Measurements from ENCODE around the gene EXOSC6.
"Not testable (repeated sequence)": the region's sequence is repeated elsewhere in the genome, so short reads cannot be mapped to it uniquely, and the experiment has no call there.

EXOSC6 gene

DNA sequence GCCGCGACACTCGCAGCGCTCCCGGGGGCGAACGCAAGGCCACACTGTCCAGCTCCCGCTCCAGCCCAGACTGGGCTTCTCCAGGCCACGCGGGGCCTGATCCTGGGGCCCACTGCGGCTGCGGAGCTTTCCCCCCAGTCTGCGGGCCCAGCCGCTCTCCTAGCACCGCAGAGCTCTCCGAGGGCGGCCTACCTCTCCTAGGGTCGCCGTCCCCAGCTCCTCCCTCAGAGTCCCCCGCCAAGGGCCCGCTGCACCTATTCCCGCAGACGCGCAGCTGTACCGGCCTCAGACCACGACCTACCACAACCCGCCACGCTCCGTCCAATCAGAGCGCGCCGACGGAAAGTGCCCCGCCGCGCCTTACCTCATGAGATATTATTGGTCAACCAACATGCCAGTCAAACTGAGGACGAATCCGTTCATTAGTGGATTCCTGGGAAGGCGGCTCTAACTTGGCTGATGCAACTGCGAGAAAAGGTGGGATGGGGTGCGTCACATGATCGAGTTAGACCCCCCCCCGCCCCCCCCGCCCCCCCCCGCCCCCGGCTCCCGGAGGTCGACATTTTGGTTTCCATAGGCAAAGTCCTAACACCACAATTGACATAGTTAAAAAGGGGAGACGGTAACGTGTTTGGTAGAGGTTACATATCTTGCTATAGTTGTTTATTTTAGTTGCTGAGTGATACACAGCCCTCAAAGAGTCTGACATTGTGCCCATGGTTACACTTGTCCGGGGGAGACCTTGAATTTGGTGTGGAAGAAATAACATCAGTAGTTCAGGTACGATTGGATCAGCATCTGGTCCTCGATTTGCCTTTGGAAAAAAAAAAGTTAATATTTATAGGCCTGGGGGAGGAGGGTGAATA, 37.7 kb upstream of the EXOSC6 start, which contains the start of gene AARS1:
Gene AARS1, minus strand, starts transcription at position 278 of the 866 bp plus-strand sequence. CDS start 6,743 bp downstream, outside the sequence.
- no peak within 1 kb of the TSS for H2BK15ac ChIP-seq (ENCODE audit: low read length)
- H3K4me2 ChIP-seq (ENCODE audit: insufficient read depth, low read length, poor library complexity, severe bottlenecking) = peak within 1 kb of the TSS; percentile 58
- H3K9ac ChIP-seq (ENCODE audit: low read depth, low read length, poor library complexity) = peak within 1 kb of the TSS; percentile 86
- DNase-seq (ENCODE audit: low spot score) = peak; percentile 99
- peak within 1 kb of the TSS; percentile 95 for H3K27ac ChIP-seq (replicated peaks; ENCODE audit: low read length)
- peak within 1 kb of the TSS; percentile 100 for H3K23ac ChIP-seq (ENCODE audit: low read depth, low read length, poor library complexity)
- peak within 1 kb of the TSS; percentile 89 for H3K14ac ChIP-seq (ENCODE audit: low read length)
- H2AK5ac ChIP-seq (ENCODE audit: low read depth, low read length) = no peak within 1 kb of the TSS
- no peak within 1 kb of the TSS for H2BK12ac ChIP-seq (ENCODE audit: low read length)
- peaks cover 6% of the 10 kb centered on the region for H3K79me1 ChIP-seq (ENCODE audit: low read depth, low read length)
- H3K9me3 ChIP-seq (replicated peaks in 1 of 2; ENCODE audit: control insufficient read depth in 2 of 2, insufficient read depth in 1 of 2, low read depth in 1 of 2, low read length in 2 of 2) = peaks cover under 1 to 2% of the 10 kb centered on the region in 2 donors
- H4K91ac ChIP-seq (ENCODE audit: low read depth, low read length, poor library complexity) = no peak within 1 kb of the TSS
- H3K4me1 ChIP-seq (ENCODE audit: control insufficient read depth in 2 of 2, insufficient read depth in 1 of 2, low read depth in 1 of 2, low read length in 2 of 2) = peaks cover 1 to 4% of the 10 kb centered on the region in 2 donors
- H2AFZ ChIP-seq (ENCODE audit: low read length) = peak within 1 kb of the TSS; percentile 91
- H3K27me3 ChIP-seq (ENCODE audit: control insufficient read depth in 3 of 3, insufficient read depth in 3 of 3, low read depth in 1 of 3, low read length in 3 of 3) = no peaks in the 10 kb centered on the region
- H4K8ac ChIP-seq (ENCODE audit: low read depth, low read length) = no peak within 1 kb of the TSS
- H3K4ac ChIP-seq (ENCODE audit: low read length) = no peak within 1 kb of the TSS
- peak within 1 kb of the TSS; percentile 94 to 96 for H3K4me3 ChIP-seq (ENCODE audit: low read length in 2 of 2)
- H2BK120ac ChIP-seq (ENCODE audit: low read depth, low read length) = no peak within 1 kb of the TSS
- WGBS, 2 donors (ENCODE audit: extremely low coverage in 2 of 2, insufficient read length in 2 of 2, insufficient replicate concordance in 1 of 2) = no CpG with 5 or more reads among the region's 53 CpGs
- peak within 1 kb of the TSS; percentile 99 for H2BK5ac ChIP-seq (ENCODE audit: low read length)
- peak within 1 kb of the TSS; percentile 99 for H3K18ac ChIP-seq (ENCODE audit: low read length)
- H3K36me3 ChIP-seq (replicated peaks in 1 of 2; ENCODE audit: control insufficient read depth in 2 of 2, insufficient read depth in 2 of 2, low read length in 2 of 2) = peaks cover 3 to 25% of the 10 kb centered on the region in 2 donors

DNA sequence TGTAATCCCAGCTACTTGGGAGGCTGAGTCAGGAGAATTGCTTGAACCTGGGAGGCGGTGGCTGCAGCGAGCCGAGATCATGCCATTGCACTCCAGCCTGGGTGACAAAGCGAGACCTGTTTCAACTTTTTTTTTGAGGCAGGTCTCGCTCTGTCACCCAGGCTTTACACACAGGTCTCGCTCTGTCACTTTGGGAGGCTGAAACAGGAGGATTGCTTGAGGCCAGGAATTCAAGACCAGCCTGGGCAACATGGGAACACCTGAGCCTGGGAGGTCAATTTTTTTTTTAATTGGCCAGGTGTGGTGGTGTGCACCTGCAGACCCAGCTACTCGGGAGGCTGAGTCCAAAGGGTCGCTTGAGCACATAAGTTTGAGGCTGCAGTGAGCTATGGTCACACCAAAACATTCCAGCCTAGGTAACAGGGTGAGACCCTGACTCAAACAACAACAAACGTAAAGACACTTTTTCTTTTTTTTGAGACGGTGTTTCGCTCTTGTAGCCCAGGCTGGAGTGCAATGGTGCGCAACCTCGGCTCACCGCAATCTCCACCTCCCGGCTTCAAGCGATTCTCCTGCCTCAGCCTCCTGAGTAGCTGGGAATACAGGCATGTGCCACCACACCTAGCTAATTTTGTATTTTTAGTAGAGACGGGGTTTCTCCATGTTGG, 35.7 kb upstream of the EXOSC6 start:
- DNase-seq (ENCODE audit: low spot score); H3K27ac ChIP-seq (replicated peaks; ENCODE audit: low read length); H2BK5ac ChIP-seq (ENCODE audit: low read length); H3K79me1 ChIP-seq (ENCODE audit: low read depth, low read length); H2AK5ac ChIP-seq (ENCODE audit: low read depth, low read length); H4K8ac ChIP-seq (ENCODE audit: low read depth, low read length); H3K18ac ChIP-seq (ENCODE audit: low read length); H3K4ac ChIP-seq (ENCODE audit: low read length); H3K14ac ChIP-seq (ENCODE audit: low read length); H2BK12ac ChIP-seq (ENCODE audit: low read length); H2AFZ ChIP-seq (ENCODE audit: low read length); H3K9ac ChIP-seq (ENCODE audit: low read depth, low read length, poor library complexity); H2BK120ac ChIP-seq (ENCODE audit: low read depth, low read length); H3K9me3 ChIP-seq (replicated peaks in 1 of 2; ENCODE audit: control insufficient read depth in 2 of 2, insufficient read depth in 1 of 2, low read depth in 1 of 2, low read length in 2 of 2); H3K4me2 ChIP-seq (ENCODE audit: insufficient read depth, low read length, poor library complexity, severe bottlenecking); H4K91ac ChIP-seq (ENCODE audit: low read depth, low read length, poor library complexity); H3K23ac ChIP-seq (ENCODE audit: low read depth, low read length, poor library complexity); H2BK15ac ChIP-seq (ENCODE audit: low read length); H3K4me1 ChIP-seq (ENCODE audit: control insufficient read depth in 2 of 2, insufficient read depth in 1 of 2, low read depth in 1 of 2, low read length in 2 of 2); H3K27me3 ChIP-seq (ENCODE audit: control insufficient read depth in 3 of 3, insufficient read depth in 3 of 3, low read depth in 1 of 3, low read length in 3 of 3): not testable (repeated sequence)
- H3K4me3 ChIP-seq (ENCODE audit: low read length in 2 of 2) = peak overlapping the region in 1 of 2 donors; percentile 94
- peaks cover 13 to 43% of the 10 kb centered on the region in 2 donors for H3K36me3 ChIP-seq (replicated peaks in 1 of 2; ENCODE audit: control insufficient read depth in 2 of 2, insufficient read depth in 2 of 2, low read length in 2 of 2)
- no CpG with 5 or more reads among the region's 17 CpGs for WGBS, 2 donors (ENCODE audit: extremely low coverage in 2 of 2, insufficient read length in 2 of 2, insufficient replicate concordance in 1 of 2)

GRCh38 chr16:70276392-70276791, 24.7 kb upstream of the EXOSC6 start:
- Histone ChIP-seq H3K9ac (ENCODE audit: low read depth, low read length, poor library complexity) (no peak overlapping the region), H2BK12ac (ENCODE audit: low read length) (no peak overlapping the region), H2BK5ac (ENCODE audit: low read length) (no peak overlapping the region), H2BK15ac (ENCODE audit: low read length) (no peak overlapping the region), H3K79me1 (ENCODE audit: low read depth, low read length) (peaks cover 2% of the 10 kb centered on the region), H4K8ac (ENCODE audit: low read depth, low read length) (no peak overlapping the region), H3K4me3 (ENCODE audit: low read length in 2 of 2) (no peak overlapping the region), H3K27me3 (ENCODE audit: control insufficient read depth in 3 of 3, insufficient read depth in 3 of 3, low read depth in 1 of 3, low read length in 3 of 3) (no peaks in the 10 kb centered on the region), H2AFZ (ENCODE audit: low read length) (no peak overlapping the region), H3K9me3 (replicated peaks in 1 of 2; ENCODE audit: control insufficient read depth in 2 of 2, insufficient read depth in 1 of 2, low read depth in 1 of 2, low read length in 2 of 2) (no peaks in the 10 kb centered on the region), H3K4me2 (ENCODE audit: insufficient read depth, low read length, poor library complexity, severe bottlenecking) (no peak overlapping the region), H3K4ac (ENCODE audit: low read length) (no peak overlapping the region), H3K14ac (ENCODE audit: low read length) (no peak overlapping the region), H2BK120ac (ENCODE audit: low read depth, low read length) (no peak overlapping the region), H4K91ac (ENCODE audit: low read depth, low read length, poor library complexity) (no peak overlapping the region), H3K18ac (ENCODE audit: low read length) (no peak overlapping the region), H3K27ac (replicated peaks; ENCODE audit: low read length) (no peak overlapping the region), H3K36me3 (replicated peaks in 1 of 2; ENCODE audit: control insufficient read depth in 2 of 2, insufficient read depth in 2 of 2, low read length in 2 of 2) (peaks cover 36 to 95% of the 10 kb centered on the region in 2 donors), H2AK5ac (ENCODE audit: low read depth, low read length) (no peak overlapping the region), H3K4me1 (ENCODE audit: control insufficient read depth in 2 of 2, insufficient read depth in 1 of 2, low read depth in 1 of 2, low read length in 2 of 2) (no peaks in the 10 kb centered on the region), H3K23ac (ENCODE audit: low read depth, low read length, poor library complexity) (no peak overlapping the region)
- no CpG with 5 or more reads among the region's 1 CpG for WGBS, 2 donors (ENCODE audit: extremely low coverage in 2 of 2, insufficient read length in 2 of 2, insufficient replicate concordance in 1 of 2)
- DNase-seq (ENCODE audit: low spot score) = no peak

- Histone ChIP-seq H4K91ac (ENCODE audit: low read depth, low read length, poor library complexity) (no peak overlapping the region), H3K36me3 (replicated peaks in 1 of 2; ENCODE audit: control insufficient read depth in 2 of 2, insufficient read depth in 2 of 2, low read length in 2 of 2) (peaks cover 31 to 95% of the 10 kb centered on the region in 2 donors), H3K4me3 (ENCODE audit: low read length in 2 of 2) (no peak overlapping the region), H2AK5ac (ENCODE audit: low read depth, low read length) (no peak overlapping the region), H4K8ac (ENCODE audit: low read depth, low read length) (no peak overlapping the region), H3K4ac (ENCODE audit: low read length) (no peak overlapping the region), H2BK5ac (ENCODE audit: low read length) (no peak overlapping the region), H2BK15ac (ENCODE audit: low read length) (no peak overlapping the region), H3K23ac (ENCODE audit: low read depth, low read length, poor library complexity) (no peak overlapping the region), H3K18ac (ENCODE audit: low read length) (no peak overlapping the region), H2AFZ (ENCODE audit: low read length) (no peak overlapping the region), H3K9ac (ENCODE audit: low read depth, low read length, poor library complexity) (no peak overlapping the region), H3K4me2 (ENCODE audit: insufficient read depth, low read length, poor library complexity, severe bottlenecking) (no peak overlapping the region), H2BK120ac (ENCODE audit: low read depth, low read length) (no peak overlapping the region), H2BK12ac (ENCODE audit: low read length) (no peak overlapping the region), H3K79me1 (ENCODE audit: low read depth, low read length) (no peaks in the 10 kb centered on the region), H3K14ac (ENCODE audit: low read length) (no peak overlapping the region), H3K9me3 (replicated peaks in 1 of 2; ENCODE audit: control insufficient read depth in 2 of 2, insufficient read depth in 1 of 2, low read depth in 1 of 2, low read length in 2 of 2) (peaks cover 0 to 2% of the 10 kb centered on the region in 2 donors), H3K27me3 (ENCODE audit: control insufficient read depth in 3 of 3, insufficient read depth in 3 of 3, low read depth in 1 of 3, low read length in 3 of 3) (no peaks in the 10 kb centered on the region), H3K27ac (replicated peaks; ENCODE audit: low read length) (no peak overlapping the region), H3K4me1 (ENCODE audit: control insufficient read depth in 2 of 2, insufficient read depth in 1 of 2, low read depth in 1 of 2, low read length in 2 of 2) (no peaks in the 10 kb centered on the region)
- no peak for DNase-seq (ENCODE audit: low spot score)
- WGBS, 2 donors (ENCODE audit: extremely low coverage in 2 of 2, insufficient read length in 2 of 2, insufficient replicate concordance in 1 of 2) = no CpG with 5 or more reads among the region's 10 CpGs
Observed at GRCh38 chr16:70271696-70272095, 20.0 kb upstream of the EXOSC6 start.

Data from neuronal stem cell (in vitro differentiated cells).